ENCODE results near the gene TSKU.
"Not testable (repeated sequence)": the region's sequence is repeated elsewhere in the genome, so short reads cannot be mapped to it uniquely, and the experiment has no call there.

Gene TSKU

GRCh38 chr11:76788661-76789442, 5.7 kb downstream of the TSKU start:
- DNase-seq (ENCODE audit: low read depth in 2 of 2): no peak

GRCh38 chr11:76789443-76789719, 6.2 kb downstream of the TSKU start:
- no peak for DNase-seq (ENCODE audit: low read depth in 2 of 2)

GRCh38 chr11:76790251-76790650, 7.1 kb downstream of the TSKU start:
- no peak for DNase-seq (ENCODE audit: low read depth in 2 of 2)

- not testable (repeated sequence) for DNase-seq (ENCODE audit: low read depth in 2 of 2)
Measured at GRCh38 chr11:76791002-76791770, 8.0 kb downstream of the TSKU start.

DNA sequence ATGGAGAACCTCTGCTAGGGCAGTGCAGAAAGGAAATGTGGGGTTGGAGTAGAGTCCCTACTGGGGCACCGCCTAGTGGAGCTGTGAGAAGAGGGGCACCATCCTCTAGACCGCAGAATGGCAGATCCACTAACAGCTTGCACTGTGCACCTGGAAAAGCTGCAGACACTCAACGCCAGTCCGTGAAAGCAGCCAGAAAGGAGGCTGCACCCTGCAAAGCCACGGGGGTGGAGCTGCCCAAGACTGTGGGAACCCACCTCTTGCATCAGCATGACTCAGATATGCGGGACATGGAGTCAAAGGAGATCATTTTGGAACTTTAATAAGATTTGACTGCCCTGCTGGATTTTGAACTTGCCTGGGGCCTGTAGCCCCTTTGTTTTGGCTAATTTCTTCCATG, 8.7 kb downstream of the TSKU start:
- DNase-seq (ENCODE audit: low read depth in 2 of 2): no peak

- no peak for DNase-seq (ENCODE audit: low read depth in 2 of 2)
Measured at GRCh38 chr11:76792505-76793264, 9.5 kb downstream of the TSKU start.

DNA sequence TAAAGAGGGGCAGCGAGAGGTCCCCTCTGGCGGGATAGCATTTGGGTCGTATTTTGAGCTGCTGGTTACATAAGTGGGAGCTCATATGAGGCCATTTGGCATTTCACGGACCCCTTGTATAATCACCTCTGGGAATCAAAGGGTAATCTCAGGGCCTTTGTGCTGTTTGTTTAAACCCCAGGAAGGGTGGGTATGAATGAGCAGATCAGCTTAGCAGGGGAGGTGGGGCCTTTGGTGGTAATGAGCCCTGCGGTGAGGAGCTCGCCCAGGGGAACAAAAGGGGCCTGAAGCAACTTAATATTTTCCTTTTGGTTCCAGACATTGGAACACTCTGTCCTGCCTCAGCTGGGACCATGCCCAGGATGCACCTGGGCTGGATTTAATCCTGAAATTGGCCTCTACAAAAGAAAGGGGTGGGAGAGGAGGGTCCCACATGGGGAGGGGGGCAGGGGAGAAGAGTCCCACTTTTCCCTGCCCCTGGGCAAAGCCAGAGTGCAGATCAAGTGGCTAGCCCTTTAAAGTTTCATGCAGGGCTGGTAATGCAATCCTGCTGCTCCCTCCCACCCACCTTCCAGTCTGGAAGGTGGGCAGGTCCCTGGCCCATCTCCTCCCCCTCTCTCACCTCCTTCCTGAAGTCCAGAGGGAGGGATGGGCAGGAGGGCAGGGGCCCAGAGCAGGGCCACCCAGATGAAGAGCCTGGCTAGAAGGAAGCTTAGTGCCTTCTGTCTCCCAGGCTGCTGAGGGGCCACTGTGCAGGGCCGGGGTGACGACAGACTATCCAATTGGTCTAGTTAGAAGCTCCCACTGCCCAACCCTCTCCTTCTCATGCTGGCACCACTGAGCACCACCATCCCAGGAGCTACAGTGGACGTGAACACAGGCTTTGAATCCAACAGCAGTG, 10.5 kb downstream of the TSKU start:
- no peak for DNase-seq (ENCODE audit: low read depth in 2 of 2)

- no peak for DNase-seq (ENCODE audit: low read depth in 2 of 2)
Measured at GRCh38 chr11:76794371-76795289, 11.5 kb downstream of the TSKU start.

GRCh38 chr11:76795290-76795935, 12.3 kb downstream of the TSKU start:
- DNase-seq (ENCODE audit: low read depth in 2 of 2): no peak

DNA sequence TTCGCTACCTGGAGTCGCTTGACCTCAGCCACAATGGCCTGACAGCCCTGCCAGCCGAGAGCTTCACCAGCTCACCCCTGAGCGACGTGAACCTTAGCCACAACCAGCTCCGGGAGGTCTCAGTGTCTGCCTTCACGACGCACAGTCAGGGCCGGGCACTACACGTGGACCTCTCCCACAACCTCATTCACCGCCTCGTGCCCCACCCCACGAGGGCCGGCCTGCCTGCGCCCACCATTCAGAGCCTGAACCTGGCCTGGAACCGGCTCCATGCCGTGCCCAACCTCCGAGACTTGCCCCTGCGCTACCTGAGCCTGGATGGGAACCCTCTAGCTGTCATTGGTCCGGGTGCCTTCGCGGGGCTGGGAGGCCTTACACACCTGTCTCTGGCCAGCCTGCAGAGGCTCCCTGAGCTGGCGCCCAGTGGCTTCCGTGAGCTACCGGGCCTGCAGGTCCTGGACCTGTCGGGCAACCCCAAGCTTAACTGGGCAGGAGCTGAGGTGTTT, 12.8 kb downstream of the TSKU start:
- no peak for DNase-seq (ENCODE audit: low read depth in 2 of 2)

- DNase-seq (ENCODE audit: low read depth in 2 of 2): no peak
Measured at GRCh38 chr11:76796511-76797198, 13.5 kb downstream of the TSKU start.

- DNase-seq (ENCODE audit: low read depth in 2 of 2): no peak
Measured at GRCh38 chr11:76797341-76798201, 14.4 kb downstream of the TSKU start.

- no peak for DNase-seq (ENCODE audit: low read depth in 2 of 2)
Measured at GRCh38 chr11:76798202-76798581, 15.0 kb downstream of the TSKU start.

DNA sequence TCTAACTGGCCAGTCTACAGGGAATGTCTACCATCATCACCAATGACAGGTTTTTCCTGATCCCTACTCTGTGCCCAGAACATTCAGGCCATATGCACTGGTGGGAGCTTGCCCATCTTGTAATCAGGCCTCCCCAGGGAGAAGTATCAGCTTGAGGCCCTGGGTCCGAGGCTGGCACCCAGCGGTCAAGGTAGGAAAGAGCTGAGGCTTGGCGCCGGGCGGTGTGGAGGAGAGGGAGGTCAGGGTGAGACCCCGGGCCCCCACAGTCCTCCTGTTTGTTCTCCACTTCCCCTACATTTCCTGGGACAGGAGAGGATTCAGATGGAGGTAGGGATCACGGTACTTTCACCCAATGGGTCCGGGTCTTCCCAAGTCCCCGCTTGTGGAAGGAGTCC, 15.5 kb downstream of the TSKU start:
- DNase-seq (ENCODE audit: low read depth in 2 of 2): no peak

DNA sequence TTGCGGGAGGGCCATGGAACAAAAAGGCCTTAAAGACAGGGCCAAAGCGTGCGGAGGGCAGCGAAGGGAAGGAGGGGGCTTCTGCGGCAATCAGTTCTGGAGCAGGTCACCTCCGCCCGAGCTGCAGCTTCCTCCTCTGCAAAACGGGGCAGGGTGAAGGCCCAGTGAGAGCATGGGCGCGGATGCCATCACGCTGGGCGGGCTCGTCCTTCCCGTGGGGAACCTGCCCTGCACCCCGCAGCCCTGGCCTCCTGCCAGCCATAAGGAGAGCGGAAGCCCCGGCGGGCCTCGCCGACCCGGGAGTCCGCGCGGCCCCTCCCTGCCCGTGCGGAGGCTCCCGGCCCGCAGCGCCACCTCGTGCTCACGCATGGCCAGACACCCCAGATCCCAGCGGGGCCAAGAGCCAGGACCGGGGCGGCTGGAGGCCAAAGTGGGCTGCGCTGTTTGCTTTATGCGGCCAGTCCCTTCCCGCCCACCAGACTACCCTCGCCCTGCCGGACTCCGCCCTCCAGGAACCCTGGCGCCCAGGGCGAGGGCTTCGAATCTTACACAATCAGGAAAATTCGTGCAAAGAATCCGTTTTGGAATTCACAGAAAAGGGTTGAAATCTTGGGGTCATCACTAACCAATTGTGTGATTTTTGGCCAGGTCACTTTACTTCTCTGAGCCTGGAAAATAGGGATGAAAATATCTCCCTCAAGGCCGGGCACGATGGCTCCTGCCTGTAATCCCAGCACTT, 16.1 kb downstream of the TSKU start:
- DNase-seq (ENCODE audit: low read depth in 2 of 2): peak; percentile 56 to 67

DNA sequence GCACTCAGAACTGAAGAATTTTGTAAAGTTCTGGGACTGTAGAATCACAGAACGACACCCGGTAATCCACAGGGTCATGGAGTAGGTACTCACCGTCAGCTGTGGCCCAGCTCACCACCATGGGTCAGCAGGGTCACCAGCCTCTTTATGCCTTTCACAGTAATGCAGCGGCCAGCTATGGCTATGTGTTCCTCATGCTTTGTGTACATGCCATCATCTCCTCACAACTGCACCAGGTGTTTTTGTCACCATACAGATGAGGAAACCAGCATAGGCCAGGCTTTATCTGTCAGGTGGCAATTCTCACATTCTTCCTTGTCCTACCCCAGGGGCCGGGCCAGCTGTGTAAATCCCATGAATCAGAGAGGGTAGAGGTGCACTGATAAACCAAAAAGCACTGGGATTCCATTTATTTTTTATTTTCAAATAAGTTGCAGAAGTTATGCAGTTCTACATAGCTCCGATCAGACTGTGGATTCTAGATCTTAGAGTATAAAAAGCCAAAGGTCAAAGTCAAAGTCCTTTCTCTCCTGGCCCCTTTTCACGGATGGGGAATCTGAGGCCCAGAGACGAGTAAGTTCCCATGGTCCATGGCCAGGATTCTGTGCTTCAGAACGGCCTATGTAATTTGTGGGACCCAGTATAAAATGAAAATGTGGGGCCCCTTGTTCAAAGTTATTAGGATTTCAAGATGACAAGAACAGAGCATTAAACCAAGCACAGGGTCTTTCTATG, 17.5 kb downstream of the TSKU start:
- no peak for DNase-seq (ENCODE audit: low read depth in 2 of 2)

DNA sequence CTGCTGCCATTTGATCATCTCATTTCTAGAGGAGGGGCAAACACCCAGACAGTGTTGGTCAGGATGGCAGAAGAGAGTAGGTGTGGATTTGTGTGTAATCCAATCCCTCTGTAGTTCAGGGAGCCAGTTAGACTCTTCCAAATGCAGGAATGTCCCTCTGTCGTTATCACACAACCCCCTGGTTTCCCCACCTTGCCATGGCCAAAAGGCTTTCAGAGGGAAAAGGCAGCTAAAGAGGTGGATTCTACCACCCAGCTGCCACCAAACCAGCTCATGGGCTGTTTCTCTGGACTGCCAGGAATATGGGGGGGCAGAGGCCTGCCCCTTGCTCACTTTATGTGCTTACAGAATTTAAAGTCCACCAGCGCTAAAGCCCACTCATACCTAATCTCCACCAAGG, 18.1 kb downstream of the TSKU start:
- DNase-seq (ENCODE audit: low read depth in 2 of 2): no peak

Data from stimulated activated CD4-positive, alpha-beta T cell treated with anti-CD3 and anti-CD28 coated beads, Interleukin-1b, Interleukin-23, amount 100 ng/mL, for 4 hours (primary cell).